GM19099 (cell line): ENCODE measurements around the gene NUP210L.

Source experiments
- POLR2A ChIP-seq: IDR thresholded peaks from 3 replicates; pipeline ENCODE4 v1.6.1; 2011; ENCODE audit warnings: low read depth; ENCODE audit not compliant: insufficient read length; ENCODE audit errors: extremely low read depth

Gene NUP210L

DNA sequence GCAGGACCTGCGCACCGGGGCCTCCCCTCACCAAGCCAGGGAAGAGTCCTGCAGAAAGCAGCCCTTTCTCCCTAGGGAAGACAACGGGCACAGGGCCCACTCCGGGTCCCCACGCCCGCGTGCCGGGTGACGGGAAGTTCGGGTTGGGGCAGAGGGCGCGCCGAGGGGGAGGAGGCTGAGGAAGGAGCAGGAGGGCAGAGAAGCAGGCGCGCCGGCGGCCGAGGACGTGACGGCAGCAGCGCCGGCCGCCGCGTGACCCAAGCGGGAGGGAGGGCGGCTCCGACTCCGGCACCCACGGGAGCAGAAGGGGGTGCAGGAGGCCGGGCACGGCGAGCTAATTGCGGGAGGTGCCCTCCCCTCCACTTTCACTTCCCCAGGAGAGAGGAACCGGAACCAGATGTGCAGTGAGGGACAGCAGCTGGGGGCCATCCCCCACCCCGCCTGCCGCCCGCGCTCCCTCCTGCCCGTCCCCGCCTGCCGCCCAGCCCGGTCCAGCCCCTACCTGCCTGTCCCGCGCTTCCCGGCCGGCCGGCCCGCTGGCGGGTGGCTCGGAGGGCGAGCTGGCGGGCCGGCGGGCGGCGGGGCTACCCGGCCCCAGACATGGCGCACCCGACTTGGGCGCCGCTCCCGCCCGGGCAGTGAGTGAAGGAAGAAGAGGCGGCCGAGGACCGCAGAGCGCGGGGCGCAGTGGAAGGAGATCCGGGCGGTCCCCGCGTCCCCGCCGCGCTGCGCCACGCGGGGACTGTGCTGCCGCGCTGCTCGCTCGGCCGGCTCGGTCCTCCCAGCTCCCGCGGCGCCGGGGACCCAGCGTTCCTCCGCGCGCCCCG is 208.9 kb downstream of the NUP210L start:
- TF ChIP-seq POLR2A = peak; percentile 57

DNA sequence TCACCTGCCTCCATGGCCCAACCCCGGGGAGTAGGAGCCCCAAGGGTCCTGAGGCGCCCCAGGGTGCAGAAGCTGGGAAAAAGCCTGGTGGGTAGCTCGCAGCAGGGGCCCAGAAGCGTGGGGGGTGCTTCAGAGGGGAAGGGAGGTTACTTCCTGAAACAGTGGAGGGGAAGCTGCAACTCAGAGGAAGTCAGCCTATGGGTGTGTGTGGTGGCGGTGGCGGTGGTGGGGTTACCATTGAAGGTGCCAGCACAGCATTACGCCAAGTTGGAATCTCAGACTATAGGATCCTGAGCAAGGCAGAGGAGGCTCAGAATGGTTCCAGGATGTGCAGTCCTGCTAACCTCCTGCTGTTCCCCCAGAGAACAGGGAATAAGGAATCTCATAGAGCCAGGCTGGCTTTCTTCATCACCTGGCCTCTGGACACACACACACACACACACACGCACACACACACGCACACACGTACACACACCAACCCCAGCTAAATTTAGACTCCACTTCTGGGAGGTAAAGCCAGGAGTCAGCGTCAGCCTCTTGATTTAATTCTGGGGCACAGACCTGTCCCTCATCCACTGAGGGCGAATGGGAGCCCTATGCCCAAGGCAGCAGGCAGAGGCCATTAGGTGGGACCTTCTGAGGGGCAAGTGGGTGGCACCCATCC is 209.6 kb downstream of the NUP210L start:
- peak; percentile 62 for TF ChIP-seq POLR2A

GRCh38 chr1:153944827-153945117 is 210.1 kb downstream of the NUP210L start:
- no peak for TF ChIP-seq POLR2A

DNA sequence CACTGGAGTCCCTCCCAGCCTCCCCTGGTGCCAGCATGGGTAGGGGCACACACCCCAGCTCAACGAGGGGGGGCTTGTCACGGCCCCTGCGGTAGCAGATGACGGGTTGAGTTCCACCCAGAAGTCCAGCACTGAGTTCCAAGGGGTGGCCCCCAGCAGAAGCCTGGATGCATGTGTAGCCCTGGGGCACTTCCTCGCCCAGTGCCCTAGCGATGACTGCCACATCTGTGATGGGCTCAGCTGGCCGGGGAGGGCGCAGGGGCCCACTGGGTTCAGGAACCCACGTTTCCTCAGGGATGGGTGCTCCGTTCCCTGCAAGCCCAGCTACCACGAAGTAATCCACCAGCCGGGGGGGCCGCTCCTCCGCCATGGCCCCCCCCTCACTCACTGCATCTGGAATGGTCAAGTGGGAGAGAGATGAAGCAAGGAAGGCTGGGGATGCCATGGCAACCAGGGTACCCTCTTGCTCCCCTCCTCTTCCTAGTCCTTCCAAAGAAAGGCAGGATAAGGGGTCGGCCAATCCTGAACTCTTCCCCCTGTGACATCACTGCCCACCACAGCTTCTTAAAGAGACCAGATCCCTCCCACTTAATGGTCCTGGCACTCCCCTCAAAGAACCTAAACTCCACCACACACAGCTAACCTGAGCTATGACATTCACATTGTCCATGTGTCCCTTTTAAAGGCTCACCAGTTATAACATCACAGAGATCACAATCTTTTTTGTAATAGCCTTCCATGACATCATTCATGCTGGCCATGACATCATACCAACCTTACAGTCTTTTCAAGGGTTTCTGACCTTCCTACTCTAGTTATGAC is 210.7 kb downstream of the NUP210L start:
- no peak for TF ChIP-seq POLR2A

- TF ChIP-seq POLR2A = no peak
Measured at GRCh38 chr1:153942766-153943549, 211.9 kb downstream of the NUP210L start.
